HCT116 (cell line): ENCODE results near the gene NR5A2. TPM values are rescaled to one million over a fixed set of nuclear protein-coding genes. Genes with fewer than 3 reads are reported as not detected.

Experiments
- ATAC-seq: fragments of 200-7000 bp; cut with Tn5 transposase; 2 replicates; pipeline ENCODE4 v1.9.1; 2020; ENCODE audit warnings: mild to moderate bottlenecking, moderate library complexity
- BruUV-seq: library from RNA; stranded (reverse); fragments of 400-500 nt; replicated peaks from 2 replicates; lab custom pipeline; 2021; lab: Mats Ljungman, UMichigan
- CTCF ChIA-PET: fragments of 300-600 bp; sonication (Branson Sonifier 250); formaldehyde crosslinking; loops from one replicate; lab custom pipeline; 2021; ENCODE audit warnings: antibody characterized with exemption; lab: Charles Lee
- POLR2A ChIA-PET: fragments of 300-600, 350-600 bp; sonication (Branson Sonifier 250); formaldehyde crosslinking; loops from one replicate; lab custom pipeline; 2021; ENCODE audit warnings: antibody characterized with exemption; lab: Charles Lee
- RAD21 ChIA-PET, 2 experiments: fragments of 300-600 bp; sonication (Branson Sonifier 250); formaldehyde crosslinking; loops; one replicate each; lab custom pipeline; 2023; ENCODE audit warnings: low total read pairs in 2 of 2; ENCODE audit not compliant: uncharacterized antibody in 2 of 2, unreplicated experiment in 2 of 2, low non-redundant PET in 1 of 2; lab: Charles Lee
- DNase-seq: peaks from one replicate; pipeline ENCODE4 v3.0.0-alpha.2; 2010; ENCODE audit warnings: low read depth, low spot score
- H2AFZ ChIP-seq: fragments of 200-600 bp; shearing (Covaris generic), sonication (generic); 2 replicates; pipeline ENCODE4 v1.6.1; 2017; ENCODE audit warnings: low read depth, mixed run types, mixed read lengths, antibody characterized with exemption, low read length; ENCODE audit not compliant: poor library complexity, severe bottlenecking
- H3K27ac ChIP-seq: 2 replicates; pipeline ENCODE4 v1.5.1; 2012; ENCODE audit warnings: low read depth, low read length
- H3K27me3 ChIP-seq: fragments of 200-600 bp; sonication (generic); 2 replicates; pipeline ENCODE4 v1.6.1; 2016; ENCODE audit warnings: mixed run types, low read length, mixed read lengths; ENCODE audit not compliant: insufficient read depth
- H3K36me3 ChIP-seq, 2 experiments: fragments of 200-500 bp in 1 of 2; fragments of 200-600 bp in 1 of 2; sonication (Bioruptor generic) in 1 of 2; sonication (generic) in 1 of 2; 2 replicates each; pipeline versions ENCODE4 v1.5.1 to v1.6.1; 2014 to 2016; ENCODE audit warnings: low read length in 2 of 2, inconsistent platforms in 1 of 2, mixed read lengths in 1 of 2, mixed run types in 1 of 2; ENCODE audit not compliant: insufficient read depth in 2 of 2, control insufficient read depth in 1 of 2
- H3K4me1 ChIP-seq, 2 experiments: fragments of 200-600 bp in 1 of 2; sonication (generic) in 1 of 2; 2 replicates each; pipeline versions ENCODE4 v1.5.1 to v1.6.1; 2012 to 2017; ENCODE audit warnings: low read length in 2 of 2, inconsistent platforms in 1 of 2, mild to moderate bottlenecking in 1 of 2, mixed read lengths in 1 of 2, mixed run types in 1 of 2, moderate library complexity in 1 of 2; ENCODE audit not compliant: insufficient read depth in 2 of 2, control insufficient read depth in 1 of 2
- H3K4me2 ChIP-seq: fragments of 200-600 bp; sonication (generic); 2 replicates; pipeline ENCODE4 v1.6.1; 2017; ENCODE audit warnings: mixed run types, low read length, mixed read lengths
- H3K4me3 ChIP-seq, 2 experiments: fragments of 200-600 bp in 1 of 2; sonication (generic) in 1 of 2; replicated peaks in 1 of 2; 2 replicates each; pipeline ENCODE4 v1.5.1; 2011 to 2016; ENCODE audit warnings: low read length in 2 of 2, control low read depth in 1 of 2, low read depth in 1 of 2, mild to moderate bottlenecking in 1 of 2, mixed read lengths in 1 of 2, mixed run types in 1 of 2
- H3K79me2 ChIP-seq: fragments of 200-600 bp; sonication (generic); 2 replicates; pipeline ENCODE4 v1.6.1; 2017; ENCODE audit warnings: mild to moderate bottlenecking, mixed run types, low read length, moderate library complexity, mixed read lengths; ENCODE audit not compliant: insufficient read depth
- H3K9ac ChIP-seq: fragments of 200-600 bp; sonication (generic); 2 replicates; pipeline ENCODE4 v1.6.1; 2016; ENCODE audit warnings: low read length, mixed read lengths
- H3K9me2 ChIP-seq: fragments of 200-600 bp; sonication (generic), shearing (Covaris generic); 2 replicates; pipeline ENCODE4 v1.6.1; 2017; ENCODE audit warnings: mixed run types, mild to moderate bottlenecking, moderate library complexity; ENCODE audit not compliant: insufficient read depth
- H3K9me3 ChIP-seq, 2 experiments: fragments of 200-500 bp in 1 of 2; fragments of 200-600 bp in 1 of 2; sonication (Bioruptor generic) in 1 of 2; sonication (generic) in 1 of 2; 2 replicates each; pipeline ENCODE4 v1.6.1; 2014 to 2017; ENCODE audit warnings: low read length in 2 of 2, mixed read lengths in 2 of 2, inconsistent platforms in 1 of 2, low read depth in 1 of 2, mild to moderate bottlenecking in 1 of 2, mixed run types in 1 of 2, moderate library complexity in 1 of 2; ENCODE audit not compliant: control insufficient read depth in 1 of 2, insufficient read depth in 1 of 2
- H4K20me1 ChIP-seq: fragments of 200-600 bp; sonication (generic), shearing (Covaris generic); 2 replicates; pipeline ENCODE4 v1.6.1; 2017; ENCODE audit warnings: mixed run types, mild to moderate bottlenecking, moderate library complexity; ENCODE audit not compliant: insufficient read depth
- ELF1 ChIP-seq: IDR thresholded peaks from 2 replicates; pipeline ENCODE4 v1.6.1; 2012; ENCODE audit warnings: low read depth, borderline replicate concordance
- EZH2 ChIP-seq: fragments of 200-600 bp; sonication (generic); IDR thresholded peaks from 2 replicates; pipeline ENCODE4 v1.6.1; 2017; ENCODE audit warnings: antibody characterized with exemption, mixed run types
- EZH2phosphoT487 ChIP-seq: fragments of 200-600 bp; IDR thresholded peaks from 2 replicates; pipeline ENCODE4 v1.6.1; 2018; ENCODE audit warnings: antibody characterized with exemption, borderline replicate concordance
- POLR2A ChIP-seq: IDR thresholded peaks from 2 replicates; pipeline ENCODE4 v1.7.0; 2011; ENCODE audit warnings: borderline replicate concordance; ENCODE audit not compliant: insufficient read depth, insufficient read length; ENCODE audit errors: extremely low read depth
- RAD21 ChIP-seq: IDR thresholded peaks from 2 replicates; pipeline ENCODE4 v1.6.1; 2012; ENCODE audit warnings: low read depth, mild to moderate bottlenecking
- SP1 ChIP-seq: IDR thresholded peaks from 2 replicates; pipeline ENCODE4 v1.6.1; 2012; ENCODE audit warnings: low read depth
- TCF7L2 ChIP-seq: IDR thresholded peaks from 2 replicates; pipeline ENCODE4 v1.7.0; 2011; ENCODE audit warnings: borderline replicate concordance, inconsistent platforms; ENCODE audit not compliant: insufficient read depth, insufficient read length; ENCODE audit errors: extremely low read depth
- YY1 ChIP-seq: IDR thresholded peaks from 2 replicates; pipeline ENCODE4 v1.6.1; 2011; ENCODE audit warnings: low read length, low read depth, moderate library complexity, mild to moderate bottlenecking; ENCODE audit not compliant: insufficient replicate concordance; ENCODE audit errors: extremely low read depth
- ZNF274 ChIP-seq: fragments of 200-500 bp; sonication (Bioruptor generic); IDR thresholded peaks from 2 replicates; pipeline ENCODE4 v1.6.1; 2014; ENCODE audit warnings: mild to moderate bottlenecking, low read depth, low read length, inconsistent platforms
- intact Hi-C: fragments of 100-400 bp; cut with micrococcal nuclease; formaldehyde crosslinking; loops from 2 replicates; pipeline ENCODE4 v1.10.0; 2022
- total RNA-seq: library from RNA; stranded (reverse); gene quantifications from one replicate; pipeline ENCODE4 v1.2.1, GENCODE V29; 2021; ENCODE audit not compliant: unreplicated experiment
- TF ChIP-seq, protein P1 (sequence below): IDR thresholded peaks from 2 replicates; pipeline ENCODE4 v1.6.1; 2011; ENCODE audit warnings: mild to moderate bottlenecking, low read length, moderate library complexity; ENCODE audit not compliant: insufficient replicate concordance; ENCODE audit errors: extremely low read depth
- TF ChIP-seq, protein P2 (sequence below): IDR thresholded peaks from 2 replicates; pipeline ENCODE4 v1.6.1; 2012; ENCODE audit warnings: low read depth

Gene NR5A2
- total RNA-seq, 1 experiment from 2014 or later = 0.91 TPM

DNA sequence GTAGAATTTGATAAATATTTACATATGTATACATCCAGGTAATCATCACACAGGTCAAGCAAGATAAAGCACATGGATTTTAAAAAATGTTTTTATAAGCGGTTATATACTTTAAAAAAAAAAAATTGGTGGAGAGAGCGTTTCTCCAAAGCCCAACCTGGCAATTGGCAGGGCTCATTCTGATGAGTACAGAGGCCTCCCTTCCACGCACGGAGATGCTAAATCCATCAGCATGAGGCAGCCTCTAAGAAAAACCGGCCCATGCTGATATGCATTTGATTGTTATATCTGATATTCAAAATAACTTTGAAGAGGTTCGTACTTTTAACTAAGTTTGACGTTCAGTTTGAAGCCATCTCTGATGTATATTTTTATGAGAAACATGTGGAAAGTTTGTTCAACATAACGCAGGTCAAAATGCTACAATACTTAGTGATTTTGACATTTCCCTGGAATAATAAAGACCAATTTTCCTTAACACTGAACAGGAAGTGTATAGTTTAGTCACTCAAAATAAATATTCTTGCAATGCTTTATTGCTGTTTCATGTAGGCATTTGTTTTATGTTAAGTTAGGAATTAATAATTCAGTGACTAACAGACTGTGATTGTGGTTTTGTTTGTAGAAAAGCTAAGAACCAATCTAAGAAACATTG, 151.7 kb downstream of the NR5A2 start:
- Histone ChIP-seq H3K36me3 (no peaks in the 10 kb centered on the region), H3K27ac (no peak overlapping the region), H3K9me3 (no peaks in the 10 kb centered on the region), H3K79me2 (no peaks in the 10 kb centered on the region), H3K9me2 (no peaks in the 10 kb centered on the region), H2AFZ (peak overlapping the region; percentile 7), H3K27me3 (no peaks in the 10 kb centered on the region), H3K9ac (no peak overlapping the region), H3K4me1 (peaks cover 12 to 41% of the 10 kb centered on the region in 2 experiments), H4K20me1 (no peaks in the 10 kb centered on the region), H3K4me3 (no peak overlapping the region), H3K4me2 (no peak overlapping the region)
- ChIA-PET POLR2A (no interaction called here), RAD21 (no interaction called here), CTCF (no interaction called here)
- DNase-seq = no peak
- TF ChIP-seq EZH2phosphoT487 = no peak
- TF ChIP-seq, protein P1, sequence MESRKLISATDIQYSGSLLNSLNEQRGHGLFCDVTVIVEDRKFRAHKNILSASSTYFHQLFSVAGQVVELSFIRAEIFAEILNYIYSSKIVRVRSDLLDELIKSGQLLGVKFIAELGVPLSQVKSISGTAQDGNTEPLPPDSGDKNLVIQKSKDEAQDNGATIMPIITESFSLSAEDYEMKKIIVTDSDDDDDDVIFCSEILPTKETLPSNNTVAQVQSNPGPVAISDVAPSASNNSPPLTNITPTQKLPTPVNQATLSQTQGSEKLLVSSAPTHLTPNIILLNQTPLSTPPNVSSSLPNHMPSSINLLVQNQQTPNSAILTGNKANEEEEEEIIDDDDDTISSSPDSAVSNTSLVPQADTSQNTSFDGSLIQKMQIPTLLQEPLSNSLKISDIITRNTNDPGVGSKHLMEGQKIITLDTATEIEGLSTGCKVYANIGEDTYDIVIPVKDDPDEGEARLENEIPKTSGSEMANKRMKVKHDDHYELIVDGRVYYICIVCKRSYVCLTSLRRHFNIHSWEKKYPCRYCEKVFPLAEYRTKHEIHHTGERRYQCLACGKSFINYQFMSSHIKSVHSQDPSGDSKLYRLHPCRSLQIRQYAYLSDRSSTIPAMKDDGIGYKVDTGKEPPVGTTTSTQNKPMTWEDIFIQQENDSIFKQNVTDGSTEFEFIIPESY = no peak
- no peak for ATAC-seq
- no TSS peak for BruUV-seq
- intact Hi-C loops = no loop called here

DNA sequence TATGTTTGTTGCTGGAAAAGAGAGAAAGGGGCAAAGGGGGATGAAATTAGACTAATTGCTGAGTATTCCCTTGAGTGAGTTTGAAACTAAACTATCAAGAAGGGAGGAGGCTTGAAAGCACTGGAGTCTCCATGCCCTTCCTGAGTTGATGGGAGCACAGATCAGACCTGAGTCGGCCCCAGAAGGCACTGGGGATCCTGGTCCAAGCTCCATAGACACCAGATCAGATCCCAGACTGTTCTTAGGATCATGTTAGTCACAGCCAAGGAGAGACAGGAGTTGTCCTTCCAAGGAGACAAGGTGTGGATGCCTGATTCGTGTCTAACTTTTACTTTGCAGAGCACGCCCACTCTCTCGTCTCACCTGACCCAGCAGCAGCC, 152.3 kb downstream of the NR5A2 start:
- Histone ChIP-seq H3K9me3 (no peaks in the 10 kb centered on the region), H3K79me2 (no peaks in the 10 kb centered on the region), H3K4me1 (peaks cover 17 to 46% of the 10 kb centered on the region in 2 experiments), H3K4me2 (no peak overlapping the region), H3K27me3 (no peaks in the 10 kb centered on the region), H4K20me1 (no peaks in the 10 kb centered on the region), H3K27ac (no peak overlapping the region), H2AFZ (peak overlapping the region; percentile 7), H3K9me2 (no peaks in the 10 kb centered on the region), H3K36me3 (no peaks in the 10 kb centered on the region), H3K9ac (no peak overlapping the region), H3K4me3 (no peak overlapping the region)
- ChIA-PET RAD21 (no interaction called here), CTCF (no interaction called here), POLR2A (no interaction called here)
- intact Hi-C loops = loop anchor here (5.0 kb wide), 2 partner anchors 308 to 627 kb away; no protein-coding TSS in a partner anchor
- DNase-seq = no peak
- ATAC-seq = no peak
- no TSS peak for BruUV-seq
- TF ChIP-seq ZNF274 = no peak
- no peak for TF ChIP-seq RAD21
- TF ChIP-seq, protein P1 = no peak
- TF ChIP-seq, protein P2, sequence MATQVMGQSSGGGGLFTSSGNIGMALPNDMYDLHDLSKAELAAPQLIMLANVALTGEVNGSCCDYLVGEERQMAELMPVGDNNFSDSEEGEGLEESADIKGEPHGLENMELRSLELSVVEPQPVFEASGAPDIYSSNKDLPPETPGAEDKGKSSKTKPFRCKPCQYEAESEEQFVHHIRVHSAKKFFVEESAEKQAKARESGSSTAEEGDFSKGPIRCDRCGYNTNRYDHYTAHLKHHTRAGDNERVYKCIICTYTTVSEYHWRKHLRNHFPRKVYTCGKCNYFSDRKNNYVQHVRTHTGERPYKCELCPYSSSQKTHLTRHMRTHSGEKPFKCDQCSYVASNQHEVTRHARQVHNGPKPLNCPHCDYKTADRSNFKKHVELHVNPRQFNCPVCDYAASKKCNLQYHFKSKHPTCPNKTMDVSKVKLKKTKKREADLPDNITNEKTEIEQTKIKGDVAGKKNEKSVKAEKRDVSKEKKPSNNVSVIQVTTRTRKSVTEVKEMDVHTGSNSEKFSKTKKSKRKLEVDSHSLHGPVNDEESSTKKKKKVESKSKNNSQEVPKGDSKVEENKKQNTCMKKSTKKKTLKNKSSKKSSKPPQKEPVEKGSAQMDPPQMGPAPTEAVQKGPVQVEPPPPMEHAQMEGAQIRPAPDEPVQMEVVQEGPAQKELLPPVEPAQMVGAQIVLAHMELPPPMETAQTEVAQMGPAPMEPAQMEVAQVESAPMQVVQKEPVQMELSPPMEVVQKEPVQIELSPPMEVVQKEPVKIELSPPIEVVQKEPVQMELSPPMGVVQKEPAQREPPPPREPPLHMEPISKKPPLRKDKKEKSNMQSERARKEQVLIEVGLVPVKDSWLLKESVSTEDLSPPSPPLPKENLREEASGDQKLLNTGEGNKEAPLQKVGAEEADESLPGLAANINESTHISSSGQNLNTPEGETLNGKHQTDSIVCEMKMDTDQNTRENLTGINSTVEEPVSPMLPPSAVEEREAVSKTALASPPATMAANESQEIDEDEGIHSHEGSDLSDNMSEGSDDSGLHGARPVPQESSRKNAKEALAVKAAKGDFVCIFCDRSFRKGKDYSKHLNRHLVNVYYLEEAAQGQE = no peak
- no peak for TF ChIP-seq EZH2
- no peak for TF ChIP-seq POLR2A
- no peak for TF ChIP-seq SP1
- TF ChIP-seq YY1 = no peak
- TF ChIP-seq TCF7L2 = no peak
- no peak for TF ChIP-seq ELF1
